GM12878 (cell line): ENCODE data around the gene PSMB7. TPM values are rescaled to one million over a fixed set of nuclear protein-coding genes. Genes with fewer than 3 reads are reported as not detected.

Experiments
- ATAC-seq: fragments of 200-7000 bp; cut with Tn5 transposase; 3 replicates; pipeline ENCODE4 v1.9.1; 2020; ENCODE audit warnings: mild to moderate bottlenecking, moderate library complexity
- BruUV-seq: library from RNA; stranded (reverse); fragments of 400-500 nt; replicated peaks from 2 replicates; lab custom pipeline; 2021; lab: Mats Ljungman, UMichigan
- CTCF ChIA-PET: fragments of 300-600 bp; sonication (Branson Sonifier 250); formaldehyde crosslinking; extraction: SDS; loops from one replicate; lab custom pipeline; 2021; ENCODE audit warnings: inconsistent platforms; lab: Yijun Ruan, JAX
- POLR2A ChIA-PET: fragments of 350-600 bp; formaldehyde crosslinking; extraction: SDS; loops from one replicate; lab custom pipeline; 2021; ENCODE audit warnings: inconsistent platforms; lab: Charles Lee
- RAD21 ChIA-PET: fragments of 300-600 bp; sonication (Branson Sonifier 250); formaldehyde crosslinking; loops from one replicate; lab custom pipeline; 2023; ENCODE audit warnings: antibody characterized with exemption; ENCODE audit not compliant: unreplicated experiment; lab: Charles Lee
- SMC1A ChIA-PET: fragments of 300-600 bp; sonication (Branson Sonifier 250); formaldehyde crosslinking; loops from one replicate; lab custom pipeline; 2023; ENCODE audit not compliant: unreplicated experiment, uncharacterized antibody; lab: Charles Lee
- DNase-seq: peaks from one replicate; pipeline ENCODE4 v3.0.0-alpha.2; 2011; ENCODE audit warnings: low read depth, low spot score
- FAIRE-seq: peaks from 3 replicates; lab custom pipeline; 2011; peaks lifted over from hg19 to GRCh38; lab: Jason Lieb, UNC
- H2AFZ ChIP-seq: 2 replicates; pipeline ENCODE4 v1.6.0; 2011; ENCODE audit warnings: low read depth, low read length, control low read depth; ENCODE audit not compliant: control insufficient read depth
- H3K27ac ChIP-seq: 2 replicates; pipeline ENCODE4 v1.5.1; 2011; ENCODE audit warnings: control low read depth; ENCODE audit not compliant: control insufficient read depth, insufficient read depth
- H3K27me3 ChIP-seq, 2 experiments: replicated peaks in 1 of 2; 2 replicates each; pipeline versions ENCODE4 v1.6.0 to v1.6.1; 2011; ENCODE audit warnings: low read length in 1 of 2; ENCODE audit not compliant: control insufficient read depth in 2 of 2, insufficient read depth in 2 of 2
- H3K36me3 ChIP-seq, 2 experiments: 2 replicates each; pipeline ENCODE4 v1.5.1; 2011; ENCODE audit warnings: low read length in 1 of 2; ENCODE audit not compliant: control insufficient read depth in 2 of 2, insufficient read depth in 2 of 2
- H3K4me1 ChIP-seq: 2 replicates; pipeline ENCODE4 v1.6.1; 2011; ENCODE audit warnings: mild to moderate bottlenecking, low read length, moderate library complexity, mixed read lengths; ENCODE audit not compliant: control insufficient read depth, insufficient read depth
- H3K4me2 ChIP-seq: 2 replicates; pipeline ENCODE4 v1.6.0; 2011; ENCODE audit warnings: control low read depth; ENCODE audit not compliant: control insufficient read depth, insufficient read depth
- H3K4me3 ChIP-seq: fragments of 200-600 bp; sonication (generic); 2 replicates; pipeline ENCODE4 v1.5.1; 2016
- H3K79me2 ChIP-seq: 2 replicates; pipeline ENCODE4 v1.6.0; 2011; ENCODE audit warnings: low read length; ENCODE audit not compliant: control insufficient read depth, insufficient read depth
- H3K9ac ChIP-seq: 2 replicates; pipeline ENCODE4 v1.8.0; 2011; ENCODE audit warnings: low read length, control low read depth, mixed read lengths; ENCODE audit not compliant: control insufficient read depth, insufficient read depth
- H3K9me3 ChIP-seq: replicated peaks from 3 replicates; pipeline ENCODE4 v1.5.1; 2011; ENCODE audit warnings: mild to moderate bottlenecking, low read length; ENCODE audit not compliant: control insufficient read depth, insufficient read depth
- H4K20me1 ChIP-seq: 2 replicates; pipeline ENCODE4 v1.6.0; 2011; ENCODE audit not compliant: control insufficient read depth, insufficient read depth
- CHD4 ChIP-seq: fragments of 200-600 bp; sonication (generic); IDR thresholded peaks from 2 replicates; pipeline ENCODE4 v1.6.1; 2016; ENCODE audit warnings: mild to moderate bottlenecking
- EZH2 ChIP-seq: IDR thresholded peaks from 2 replicates; pipeline ENCODE4 v1.6.1; 2012; ENCODE audit warnings: low read depth, mild to moderate bottlenecking, control low read depth, inconsistent platforms, low read length, borderline replicate concordance; ENCODE audit not compliant: control insufficient read depth
- NR2F1 ChIP-seq: fragments of 450-650 bp; conservative IDR thresholded peaks from 2 replicates; pipeline ENCODE4 v1.6.1; 2017; ENCODE audit warnings: mild to moderate bottlenecking
- ZNF384 ChIP-seq: IDR thresholded peaks from 2 replicates; pipeline ENCODE4 v1.6.1; 2012; ENCODE audit warnings: low read depth, mild to moderate bottlenecking, low read length, improper control_type of control experiment, borderline replicate concordance
- WGBS: methylation state at CpG from one replicate; pipeline ENCODE4 v1.1.6; 2016; ENCODE audit warnings: low lambda C conversion rate; ENCODE audit not compliant: insufficient replicate concordance, insufficient coverage; ENCODE audit errors: missing lambda C conversion rate; 5-methylcytosine and 5-hydroxymethylcytosine counted together
- in situ Hi-C: fragments of 300-500 bp; cut with MboI; formaldehyde crosslinking; loops from 9 replicates; pipeline ENCODE4 v1.14.3; 2018; ENCODE audit warnings: mixed read lengths
- intact Hi-C: fragments of 100-400 bp; cut with micrococcal nuclease; formaldehyde crosslinking; loops from one replicate; pipeline ENCODE4 v1.14.2; 2022; ENCODE audit not compliant: unreplicated experiment
- polyA plus RNA-seq, 11 experiments: library from polyadenylated mRNA; depleted of rRNA in 4 of 11; unstranded in 6 of 11; stranded (reverse) in 5 of 11; fragments of >200 nt; fragmentation: Nextera tagmentation in 4 of 11; fragmentation: Illumina TruSeq in 1 of 11; extraction: Ambion mirVana in 4 of 11; extraction: Trizol in 1 of 11; gene quantifications; 1 replicate in 1 of 11; 2 replicates in 10 of 11; pipeline versions ENCODE4 v1.2.1 to v1.2.3, GENCODE V29; 2011 to 2016; ENCODE audit warnings: inconsistent platforms in 2 of 11, missing spikeins in 2 of 11, low read depth in 1 of 11
- total RNA-seq, 4 experiments: library from RNA; depleted of rRNA in 3 of 4; stranded (reverse); fragments of >200 nt in 3 of 4; fragmentation: Illumina TruSeq in 1 of 4; extraction: Trizol in 1 of 4; gene quantifications; 2 replicates each; pipeline versions ENCODE4 v1.2.1 to v1.2.3, GENCODE V29; 2013 to 2021
- TF ChIP-seq, protein P1 (sequence below): IDR thresholded peaks from 2 replicates; pipeline ENCODE4 v1.6.1; 2011; ENCODE audit warnings: mild to moderate bottlenecking, low read depth, low read length, moderate library complexity; ENCODE audit not compliant: insufficient replicate concordance
- TF ChIP-seq, protein P2 (sequence below), 3 experiments: IDR thresholded peaks in 2 of 3; conservative IDR thresholded peaks in 1 of 3; 2 replicates each; pipeline ENCODE4 v1.5.1; 2011; ENCODE audit warnings: low read depth in 3 of 3, low read length in 3 of 3, mild to moderate bottlenecking in 3 of 3, control low read depth in 2 of 3, moderate library complexity in 2 of 3, inconsistent platforms in 1 of 3, mixed read lengths in 1 of 3; ENCODE audit not compliant: control insufficient read depth in 2 of 3, insufficient read depth in 1 of 3; ENCODE audit errors: extremely low read depth in 1 of 3
- TF ChIP-seq, protein P3 (sequence below): fragments of 450-650 bp; conservative IDR thresholded peaks from 2 replicates; pipeline ENCODE4 v1.6.1; 2017; ENCODE audit warnings: mild to moderate bottlenecking, moderate library complexity

The PSMB7 gene
- total and polyA plus RNA-seq, 10 of the 15 experiments (the other 5 are each of a cell fraction or from before 2014, with no cell fraction given): 174 to 564 (median 268) TPM

GRCh38 chr9:124304285-124304684 lies 111.0 kb downstream of the PSMB7 start:
- H3K9ac ChIP-seq: no peak overlapping the region
- FAIRE-seq (peak; percentile 18), DNase-seq (no peak), ATAC-seq (no peak)
- H3K4me2 ChIP-seq: no peak overlapping the region
- 84% methylated on average over 8 of the region's 8 CpGs for WGBS
- peaks cover 4% of the 10 kb centered on the region for H3K4me1 ChIP-seq
- H3K79me2 ChIP-seq: peaks cover 35% of the 10 kb centered on the region
- H3K27me3 ChIP-seq: no peaks in the 10 kb centered on the region
- H3K4me3 ChIP-seq: no peak overlapping the region
- intact Hi-C loops (no loop called here), in situ Hi-C loops (no loop called here)
- no TSS peak for BruUV-seq
- no peak for TF ChIP-seq EZH2
- TF ChIP-seq CHD4: no peak
- TF ChIP-seq NR2F1: no peak
- TF ChIP-seq, protein P1, sequence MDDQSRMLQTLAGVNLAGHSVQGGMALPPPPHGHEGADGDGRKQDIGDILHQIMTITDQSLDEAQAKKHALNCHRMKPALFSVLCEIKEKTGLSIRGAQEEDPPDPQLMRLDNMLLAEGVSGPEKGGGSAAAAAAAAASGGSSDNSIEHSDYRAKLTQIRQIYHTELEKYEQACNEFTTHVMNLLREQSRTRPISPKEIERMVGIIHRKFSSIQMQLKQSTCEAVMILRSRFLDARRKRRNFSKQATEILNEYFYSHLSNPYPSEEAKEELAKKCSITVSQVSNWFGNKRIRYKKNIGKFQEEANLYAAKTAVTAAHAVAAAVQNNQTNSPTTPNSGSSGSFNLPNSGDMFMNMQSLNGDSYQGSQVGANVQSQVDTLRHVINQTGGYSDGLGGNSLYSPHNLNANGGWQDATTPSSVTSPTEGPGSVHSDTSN: no peak
- TF ChIP-seq, protein P2, sequence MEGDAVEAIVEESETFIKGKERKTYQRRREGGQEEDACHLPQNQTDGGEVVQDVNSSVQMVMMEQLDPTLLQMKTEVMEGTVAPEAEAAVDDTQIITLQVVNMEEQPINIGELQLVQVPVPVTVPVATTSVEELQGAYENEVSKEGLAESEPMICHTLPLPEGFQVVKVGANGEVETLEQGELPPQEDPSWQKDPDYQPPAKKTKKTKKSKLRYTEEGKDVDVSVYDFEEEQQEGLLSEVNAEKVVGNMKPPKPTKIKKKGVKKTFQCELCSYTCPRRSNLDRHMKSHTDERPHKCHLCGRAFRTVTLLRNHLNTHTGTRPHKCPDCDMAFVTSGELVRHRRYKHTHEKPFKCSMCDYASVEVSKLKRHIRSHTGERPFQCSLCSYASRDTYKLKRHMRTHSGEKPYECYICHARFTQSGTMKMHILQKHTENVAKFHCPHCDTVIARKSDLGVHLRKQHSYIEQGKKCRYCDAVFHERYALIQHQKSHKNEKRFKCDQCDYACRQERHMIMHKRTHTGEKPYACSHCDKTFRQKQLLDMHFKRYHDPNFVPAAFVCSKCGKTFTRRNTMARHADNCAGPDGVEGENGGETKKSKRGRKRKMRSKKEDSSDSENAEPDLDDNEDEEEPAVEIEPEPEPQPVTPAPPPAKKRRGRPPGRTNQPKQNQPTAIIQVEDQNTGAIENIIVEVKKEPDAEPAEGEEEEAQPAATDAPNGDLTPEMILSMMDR (IDR thresholded peaks at IDR 0.05 in 2 of 3, conservative IDR thresholded peaks at IDR 0.05 in 1 of 3; ENCODE audit: control insufficient read depth in 2 of 3, extremely low read depth in 1 of 3, insufficient read depth in 1 of 3, low read depth in 3 of 3, low read length in 3 of 3): 0 out of 6 replicates have a peak, but pooled peaks of 1 of the 3 experiments have one; percentile 5
- TF ChIP-seq, protein P3, sequence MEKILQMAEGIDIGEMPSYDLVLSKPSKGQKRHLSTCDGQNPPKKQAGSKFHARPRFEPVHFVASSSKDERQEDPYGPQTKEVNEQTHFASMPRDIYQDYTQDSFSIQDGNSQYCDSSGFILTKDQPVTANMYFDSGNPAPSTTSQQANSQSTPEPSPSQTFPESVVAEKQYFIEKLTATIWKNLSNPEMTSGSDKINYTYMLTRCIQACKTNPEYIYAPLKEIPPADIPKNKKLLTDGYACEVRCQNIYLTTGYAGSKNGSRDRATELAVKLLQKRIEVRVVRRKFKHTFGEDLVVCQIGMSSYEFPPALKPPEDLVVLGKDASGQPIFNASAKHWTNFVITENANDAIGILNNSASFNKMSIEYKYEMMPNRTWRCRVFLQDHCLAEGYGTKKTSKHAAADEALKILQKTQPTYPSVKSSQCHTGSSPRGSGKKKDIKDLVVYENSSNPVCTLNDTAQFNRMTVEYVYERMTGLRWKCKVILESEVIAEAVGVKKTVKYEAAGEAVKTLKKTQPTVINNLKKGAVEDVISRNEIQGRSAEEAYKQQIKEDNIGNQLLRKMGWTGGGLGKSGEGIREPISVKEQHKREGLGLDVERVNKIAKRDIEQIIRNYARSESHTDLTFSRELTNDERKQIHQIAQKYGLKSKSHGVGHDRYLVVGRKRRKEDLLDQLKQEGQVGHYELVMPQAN: no peak
- no peak for TF ChIP-seq ZNF384
- H3K27ac ChIP-seq: no peak overlapping the region
- no peaks in the 10 kb centered on the region for H3K9me3 ChIP-seq
- no peak overlapping the region for H2AFZ ChIP-seq
- H3K36me3 ChIP-seq: peaks cover 41 to 45% of the 10 kb centered on the region in 2 experiments
- RAD21 ChIA-PET: interaction anchor here (0.8 to 1.0 kb wide), 2 partner anchors 14 to 178 kb away, joined by 3 to 4 read pairs; no protein-coding TSS in a partner anchor
- CTCF ChIA-PET: interaction anchor here (1.2 to 1.4 kb wide), 5 partner anchors 9 to 177 kb away, joined by 4 to 5 read pairs (median 4); no protein-coding TSS in a partner anchor
- peaks cover 30% of the 10 kb centered on the region for H4K20me1 ChIP-seq
- SMC1A ChIA-PET: interaction anchor here (0.9 to 2.3 kb wide), 3 partner anchors 18 to 181 kb away, joined by 3 to 8 read pairs (median 4); no protein-coding TSS in a partner anchor
- POLR2A ChIA-PET: interaction anchor here (0.5 to 1.2 kb wide), 2 partner anchors 11 to 126 kb away, joined by 3 to 4 read pairs; no protein-coding TSS in a partner anchor
